ENCODE measurements around the gene FCRL6. TPM values are rescaled to one million over a fixed set of nuclear protein-coding genes. Genes with fewer than 3 reads are reported as not detected.

The FCRL6 gene
- total and polyA plus RNA-seq, 2 experiments from 2014 or later, result not detected

DNA sequence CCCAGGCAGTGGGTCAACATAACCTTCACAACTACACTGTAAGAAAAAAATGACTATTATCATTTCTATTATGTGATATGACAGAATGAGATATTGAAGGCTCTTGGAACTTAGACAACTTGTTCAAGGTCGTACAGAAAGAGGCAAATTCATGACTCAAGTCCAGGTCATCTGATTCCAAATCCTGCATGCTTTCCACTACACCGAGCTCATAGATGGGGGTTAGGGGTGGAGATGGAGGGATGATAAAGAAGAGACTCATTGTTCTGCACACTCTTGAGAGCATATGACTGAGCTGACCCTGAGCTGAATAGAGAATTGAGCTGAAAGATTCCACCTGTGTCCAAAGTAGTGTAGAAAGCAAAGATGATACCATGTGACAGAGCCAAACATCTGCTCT, 2.8 kb downstream of the FCRL6 start:
- in situ Hi-C loops (cut with MboI), result no loop called here
- Histone ChIP-seq H3K4me2 (ENCODE audit: unreplicated experiment) (no peak overlapping the region), H3K36me3 (ENCODE audit: low read depth) (no peaks in the 10 kb centered on the region), H3K4me3 (no peak overlapping the region), H3K9me3 (ENCODE audit: low read depth) (no peaks in the 10 kb centered on the region), H3K79me2 (ENCODE audit: insufficient read depth) (no peaks in the 10 kb centered on the region), H4K20me1 (ENCODE audit: insufficient read depth) (no peaks in the 10 kb centered on the region), H3K27ac (no peak overlapping the region), H3K9me2 (ENCODE audit: insufficient read depth) (no peaks in the 10 kb centered on the region), H3K4me1 (ENCODE audit: insufficient read depth) (no peaks in the 10 kb centered on the region; the same call in 1 of the 2 replicates), H3F3A (ENCODE audit: insufficient read depth) (0 out of 2 replicates have a peak, but pooled peaks cover 2% of the 10 kb centered on the region), H2AFZ (no peak overlapping the region), H3K27me3 (replicated peaks; ENCODE audit: insufficient read depth) (no peaks in the 10 kb centered on the region), H3K9ac (no peak overlapping the region)
- peak; percentile 46 for DNase-seq
- WGBS, 2 experiments (ENCODE audit: low coverage in 1 of 2, low lambda C conversion rate in 2 of 2, missing lambda C conversion rate in 2 of 2), result 2 to 3% methylated on average over 2 of the region's 2 CpGs
- TF ChIP-seq EZH2phosphoT487 (IDR thresholded peaks at IDR 0.05; ENCODE audit: insufficient read depth, low read depth), result no peak
- TF ChIP-seq EZH2 (IDR thresholded peaks at IDR 0.05; ENCODE audit: insufficient read depth, poor library complexity, severe bottlenecking), result no peak

DNA sequence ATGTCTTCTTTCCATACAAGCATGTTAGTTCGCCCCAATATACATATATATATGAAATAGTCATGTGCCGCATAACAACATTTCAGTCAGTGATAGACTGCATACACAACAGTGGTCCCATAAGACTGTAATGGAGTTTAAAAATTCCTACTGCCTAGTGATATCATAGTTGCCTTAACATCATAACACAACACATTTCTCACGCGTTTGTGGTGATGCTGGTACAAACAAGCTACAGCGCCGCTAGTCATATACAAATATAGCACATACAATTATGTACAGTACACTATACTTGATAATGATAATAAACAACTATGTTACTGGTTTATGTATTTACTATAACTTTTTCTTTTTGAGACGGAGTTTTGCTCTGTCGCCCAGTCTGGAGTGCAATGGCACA, 13.8 kb downstream of the FCRL6 start:
- Histone ChIP-seq H3K79me2 (ENCODE audit: insufficient read depth) (no peaks in the 10 kb centered on the region), H3K36me3 (ENCODE audit: low read depth) (no peaks in the 10 kb centered on the region), H4K20me1 (ENCODE audit: insufficient read depth) (no peaks in the 10 kb centered on the region), H3K4me1 (ENCODE audit: insufficient read depth) (0 out of 2 replicates have a peak, but pooled peaks cover 5% of the 10 kb centered on the region), H3F3A (ENCODE audit: insufficient read depth) (no peaks in the 10 kb centered on the region; the same call in 1 of the 2 replicates), H3K27ac (no peak overlapping the region), H3K9ac (no peak overlapping the region), H3K9me2 (ENCODE audit: insufficient read depth) (no peaks in the 10 kb centered on the region), H3K9me3 (ENCODE audit: low read depth) (no peaks in the 10 kb centered on the region), H2AFZ (no peak overlapping the region), H3K4me3 (no peak overlapping the region), H3K27me3 (replicated peaks; ENCODE audit: insufficient read depth) (peaks cover 4% of the 10 kb centered on the region), H3K4me2 (ENCODE audit: unreplicated experiment) (no peak overlapping the region)
- in situ Hi-C loops (cut with MboI), result no loop called here
- 92 to 94% methylated on average over 8 of the region's 8 CpGs for WGBS, 2 experiments (ENCODE audit: low coverage in 1 of 2, low lambda C conversion rate in 2 of 2, missing lambda C conversion rate in 2 of 2)
- TF ChIP-seq EZH2phosphoT487 (IDR thresholded peaks at IDR 0.05; ENCODE audit: insufficient read depth, low read depth) (no peak), EZH2 (IDR thresholded peaks at IDR 0.05; ENCODE audit: insufficient read depth, poor library complexity, severe bottlenecking) (no peak)
- no peak for DNase-seq

DNA sequence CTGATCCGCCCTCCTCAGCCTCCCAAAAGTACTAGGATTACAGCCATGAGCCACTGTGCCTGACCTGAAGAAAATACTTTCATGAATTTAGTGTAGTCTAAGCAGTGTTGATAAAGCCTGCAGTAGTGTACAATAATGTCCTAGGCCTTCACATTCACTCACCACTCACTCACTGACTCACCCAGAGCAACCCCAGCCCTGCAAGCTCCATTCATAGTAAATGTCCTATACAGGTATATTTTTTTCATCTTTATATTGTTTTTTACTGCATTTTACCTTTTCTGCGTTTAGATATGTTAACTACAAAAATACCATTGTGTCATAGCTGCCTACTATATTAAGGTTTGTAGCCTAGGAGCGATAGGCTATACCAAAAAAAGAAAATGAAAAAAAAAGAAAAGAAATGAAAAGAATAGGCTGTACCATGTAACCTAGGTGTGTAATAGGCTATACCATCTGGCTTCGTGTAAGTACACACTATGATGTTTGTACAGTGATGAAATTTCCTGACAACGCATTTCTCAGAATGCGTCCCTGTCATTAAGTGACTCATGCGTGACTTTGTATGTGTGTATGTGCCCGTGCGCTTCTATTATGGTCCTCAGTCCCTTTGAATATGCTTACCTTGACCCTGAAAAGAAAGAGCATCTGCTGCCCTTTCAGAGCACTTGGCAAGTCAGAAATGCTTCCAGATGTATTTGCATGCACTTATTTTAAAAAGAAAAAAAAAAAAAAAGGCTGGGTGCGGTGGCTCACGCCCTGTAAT, 15.3 kb downstream of the FCRL6 start:
- in situ Hi-C loops (cut with MboI), result no loop called here
- no peak overlapping the region for H3K4me3 ChIP-seq
- 0 out of 2 replicates have a peak, but pooled peaks cover 5% of the 10 kb centered on the region for H3K4me1 ChIP-seq (ENCODE audit: insufficient read depth)
- no peaks in the 10 kb centered on the region for H4K20me1 ChIP-seq (ENCODE audit: insufficient read depth)
- H3F3A ChIP-seq (ENCODE audit: insufficient read depth), result no peaks in the 10 kb centered on the region; the same call in 1 of the 2 replicates
- no peaks in the 10 kb centered on the region for H3K9me2 ChIP-seq (ENCODE audit: insufficient read depth)
- no peak overlapping the region for H3K27ac ChIP-seq
- no peaks in the 10 kb centered on the region for H3K79me2 ChIP-seq (ENCODE audit: insufficient read depth)
- no peak overlapping the region for H2AFZ ChIP-seq
- no peak for TF ChIP-seq EZH2phosphoT487 (IDR thresholded peaks at IDR 0.05; ENCODE audit: insufficient read depth, low read depth)
- 61 to 68% methylated on average over 11 of the region's 11 CpGs for WGBS, 2 experiments (ENCODE audit: low coverage in 1 of 2, low lambda C conversion rate in 2 of 2, missing lambda C conversion rate in 2 of 2)
- H3K36me3 ChIP-seq (ENCODE audit: low read depth), result no peaks in the 10 kb centered on the region
- no peak overlapping the region for H3K4me2 ChIP-seq (ENCODE audit: unreplicated experiment)
- peak; percentile 65 for DNase-seq
- no peak overlapping the region for H3K9ac ChIP-seq
- peaks cover 4% of the 10 kb centered on the region for H3K27me3 ChIP-seq (replicated peaks; ENCODE audit: insufficient read depth)
- no peaks in the 10 kb centered on the region for H3K9me3 ChIP-seq (ENCODE audit: low read depth)

DNA sequence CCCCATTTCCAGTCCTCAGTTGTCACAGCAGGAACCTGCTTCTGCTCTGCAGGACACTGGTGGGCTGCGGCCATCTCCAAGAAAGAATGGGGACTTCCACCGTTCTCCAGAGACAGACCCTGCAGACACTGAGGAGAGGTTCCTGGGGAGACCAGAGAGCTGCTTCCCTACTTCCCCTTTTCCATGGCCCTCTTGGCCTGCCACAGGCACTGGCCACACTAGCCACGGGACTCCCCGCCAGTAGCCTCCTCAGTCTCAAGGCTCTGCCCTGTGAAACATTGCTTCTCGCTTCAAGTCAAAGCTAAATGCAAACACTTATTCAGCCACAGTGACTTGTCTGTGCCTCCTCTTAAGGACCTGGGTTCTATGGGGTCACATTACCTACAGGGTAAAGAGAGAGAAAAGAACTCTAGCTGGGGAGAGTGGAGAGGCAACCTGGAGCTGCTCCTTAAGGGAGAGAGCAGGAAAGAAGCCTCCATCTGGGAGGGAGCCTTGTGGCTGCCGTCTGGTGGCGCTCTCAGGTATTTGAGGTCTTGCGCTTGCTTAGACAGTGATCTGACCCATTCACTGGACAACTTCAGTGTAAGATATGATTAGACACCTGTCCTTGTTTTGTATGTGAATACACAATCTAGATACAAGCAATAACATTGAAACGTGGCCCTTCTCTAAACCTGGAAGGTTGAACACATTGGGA, 19.2 kb downstream of the FCRL6 start:
- Histone ChIP-seq H3K9ac (no peak overlapping the region), H4K20me1 (ENCODE audit: insufficient read depth) (no peaks in the 10 kb centered on the region), H3K4me1 (ENCODE audit: insufficient read depth) (0 out of 2 replicates have a peak, but pooled peaks cover 5% of the 10 kb centered on the region), H3K36me3 (ENCODE audit: low read depth) (no peaks in the 10 kb centered on the region), H3K9me2 (ENCODE audit: insufficient read depth) (no peaks in the 10 kb centered on the region), H3F3A (ENCODE audit: insufficient read depth) (no peaks in the 10 kb centered on the region; the same call in 1 of the 2 replicates), H3K9me3 (ENCODE audit: low read depth) (no peaks in the 10 kb centered on the region), H3K4me2 (ENCODE audit: unreplicated experiment) (no peak overlapping the region), H3K4me3 (no peak overlapping the region), H3K79me2 (ENCODE audit: insufficient read depth) (no peaks in the 10 kb centered on the region), H3K27me3 (replicated peaks; ENCODE audit: insufficient read depth) (no peaks in the 10 kb centered on the region; the same call in none of the 2 replicates), H2AFZ (no peak overlapping the region), H3K27ac (no peak overlapping the region)
- in situ Hi-C loops (cut with MboI), result no loop called here
- 53 to 58% methylated on average over 9 of the region's 9 CpGs for WGBS, 2 experiments (ENCODE audit: low coverage in 1 of 2, low lambda C conversion rate in 2 of 2, missing lambda C conversion rate in 2 of 2)
- peak; percentile 64 for DNase-seq
- TF ChIP-seq EZH2phosphoT487 (IDR thresholded peaks at IDR 0.05; ENCODE audit: insufficient read depth, low read depth) (no peak), EZH2 (IDR thresholded peaks at IDR 0.05; ENCODE audit: insufficient read depth, poor library complexity, severe bottlenecking) (no peak)
